ENCODE measurements around the gene FBRSL1.

FBRSL1 gene

GRCh38 chr12:132484891-132485441 lies 5.0 kb upstream of the FBRSL1 start:
- H3K4me3 ChIP-seq (replicated peaks in 1 of 2; ENCODE audit: low read depth in 2 of 2, low read length in 2 of 2): no peak overlapping the region
- TF ChIP-seq CTCF (IDR thresholded peaks at IDR 0.05; ENCODE audit: low read depth, low read length): no peak
- DNase-seq (ENCODE audit: low read depth in 2 of 2): no peak

- no peak for DNase-seq (ENCODE audit: low read depth in 2 of 2)
- H3K4me3 ChIP-seq (replicated peaks in 1 of 2; ENCODE audit: low read depth in 2 of 2, low read length in 2 of 2): no peak overlapping the region
- no peak for TF ChIP-seq CTCF (IDR thresholded peaks at IDR 0.05; ENCODE audit: low read depth, low read length)
Measured at GRCh38 chr12:132485619-132486018, 4.3 kb upstream of the FBRSL1 start.

- DNase-seq (ENCODE audit: low read depth in 2 of 2): no peak
- no peak for TF ChIP-seq CTCF (IDR thresholded peaks at IDR 0.05; ENCODE audit: low read depth, low read length)
- H3K4me3 ChIP-seq (replicated peaks in 1 of 2; ENCODE audit: low read depth in 2 of 2, low read length in 2 of 2): no peak overlapping the region
Measured at GRCh38 chr12:132486168-132486567, 3.8 kb upstream of the FBRSL1 start.

GRCh38 chr12:132486576-132486975 lies 3.4 kb upstream of the FBRSL1 start:
- no peak for TF ChIP-seq CTCF (IDR thresholded peaks at IDR 0.05; ENCODE audit: low read depth, low read length)
- no peak for DNase-seq (ENCODE audit: low read depth in 2 of 2)
- H3K4me3 ChIP-seq (replicated peaks in 1 of 2; ENCODE audit: low read depth in 2 of 2, low read length in 2 of 2): no peak overlapping the region

GRCh38 chr12:132487311-132487741 lies 2.6 kb upstream of the FBRSL1 start:
- no peak for TF ChIP-seq CTCF (IDR thresholded peaks at IDR 0.05; ENCODE audit: low read depth, low read length)
- H3K4me3 ChIP-seq (replicated peaks in 1 of 2; ENCODE audit: low read depth in 2 of 2, low read length in 2 of 2): no peak overlapping the region
- DNase-seq (ENCODE audit: low read depth in 2 of 2): no peak

GRCh38 chr12:132488127-132489077 lies 1.5 kb upstream of the FBRSL1 start:
- TF ChIP-seq CTCF (IDR thresholded peaks at IDR 0.05; ENCODE audit: low read depth, low read length): no peak
- no peak for DNase-seq (ENCODE audit: low read depth in 2 of 2)
- H3K4me3 ChIP-seq (replicated peaks in 1 of 2; ENCODE audit: low read depth in 2 of 2, low read length in 2 of 2): no peak overlapping the region

Data from cardiac fibroblast (primary cell).